Activated naive CD4-positive, alpha-beta T cell treated with anti-CD3 and anti-CD28 coated beads, Interleukin-2, amount 10 ng/mL, durations not matched to agents 5 hours and 36 hours (primary cell): ENCODE data around the gene PALD1. TPM values are rescaled to one million over a fixed set of nuclear protein-coding genes. Genes with fewer than 3 reads are reported as not detected.

Source experiments
- total RNA-seq, 2 experiments: library from RNA; stranded (reverse); gene quantifications; one replicate each; pipeline ENCODE4 v1.2.3, GENCODE V29; 2021

PALD1 gene
- under 1 TPM; 0.24 to 0.28 TPM for total RNA-seq

GRCh38 chr10:70478191-70479164, at the start of gene PALD1:
Gene PALD1, plus strand, starts transcription at chr10:70478767. Its CDS starts 47,185 bp downstream, at chr10:70525952.

DNA sequence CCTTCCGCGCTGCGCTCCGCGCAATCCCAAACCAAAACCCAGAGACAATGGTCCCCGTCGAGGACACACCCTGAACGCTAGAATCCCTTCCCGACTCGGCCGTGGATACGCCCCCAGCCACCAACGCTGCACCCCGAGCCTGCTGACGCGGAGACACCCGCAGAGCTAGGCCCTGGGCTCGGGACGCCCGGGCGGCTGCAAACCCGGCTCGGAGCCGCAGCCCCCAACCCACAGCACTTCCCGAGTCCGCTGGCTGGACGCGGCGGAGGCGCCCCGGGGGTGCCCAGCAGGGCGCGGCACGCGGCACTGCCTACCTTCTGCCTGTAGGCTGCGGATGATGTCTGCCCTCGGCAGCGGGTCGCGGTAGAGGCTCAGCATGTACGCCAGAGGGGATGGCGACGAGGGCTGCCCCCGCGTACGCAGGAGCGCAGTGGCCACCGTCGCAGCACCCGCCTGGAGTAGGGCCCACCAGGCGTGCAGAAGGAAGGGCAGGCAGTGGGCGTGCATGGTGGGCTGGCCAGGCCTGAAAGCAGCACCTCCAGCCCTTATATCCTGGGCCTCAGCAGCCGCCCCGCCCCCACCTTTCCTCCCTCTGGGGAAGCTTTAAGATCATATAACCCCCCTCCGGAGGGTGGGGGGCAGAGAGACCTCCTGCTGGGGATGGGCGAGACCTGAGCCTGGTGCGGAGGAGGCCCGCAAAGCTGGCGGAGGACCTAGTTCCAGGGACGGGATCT, 37.2 kb upstream of the PALD1 start, which contains the start of gene NODAL:
Gene NODAL, minus strand, starts transcription at position 521 of the 734 bp plus-strand sequence. Its CDS starts 14 bp downstream, at position 507.

DNA sequence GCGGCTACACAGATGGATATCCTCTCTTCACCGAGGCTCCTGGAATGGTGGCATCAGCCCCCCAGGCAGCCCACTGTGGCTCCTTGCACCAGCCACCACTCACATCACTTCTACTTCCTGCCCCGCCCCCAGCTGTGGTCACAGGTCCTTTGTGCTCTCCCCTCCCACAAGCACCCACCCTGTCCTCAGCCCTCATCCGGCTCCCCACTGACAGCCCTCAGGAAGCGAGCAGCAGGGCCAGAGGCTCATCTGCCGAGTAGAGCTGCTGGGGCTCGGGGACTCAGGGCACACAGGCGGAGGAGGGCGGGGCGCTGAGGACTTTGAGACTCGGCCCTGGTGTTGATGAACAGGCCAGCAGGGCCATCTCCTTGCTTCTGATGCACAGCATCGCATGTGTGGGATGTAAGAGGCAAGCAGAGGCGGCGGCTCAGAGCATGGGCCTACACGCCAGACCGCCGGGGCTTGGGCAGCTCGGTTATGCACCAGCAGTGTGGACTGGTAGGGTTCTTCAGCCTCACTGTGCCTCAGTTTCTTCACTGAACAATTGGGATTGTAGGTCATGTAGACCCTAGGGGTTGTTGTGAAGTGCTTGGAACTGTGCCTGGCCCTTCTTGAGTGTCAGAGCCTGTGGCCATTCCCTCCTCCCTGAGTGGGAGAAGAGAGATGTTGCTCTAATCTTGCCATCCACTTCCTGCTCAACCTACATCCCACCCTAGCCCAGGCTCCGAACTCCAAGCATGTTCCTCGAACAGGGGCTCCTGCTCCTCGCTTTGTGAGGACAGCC, 124.3 kb downstream of the PALD1 start, which contains the start of gene PRF1:
Gene PRF1, minus strand, starts transcription at position 77 of the 784 bp plus-strand sequence. CDS start 1,839 bp downstream, outside the sequence.

Other genes with a start within 250 kb of the PALD1 start
- gene PPA1, start 245.3 kb upstream of the PALD1 start, total RNA-seq: 100 to 1,000 TPM; 166 to 168 TPM
- not detected for gene NPFFR1, start 194.8 kb upstream of the PALD1 start, total RNA-seq
- 10 to 100 TPM; 10.3 to 11.0 TPM for gene LRRC20, start 96.1 kb upstream of the PALD1 start, total RNA-seq
- 10 to 100 TPM; 62.5 to 63.4 TPM for gene EIF4EBP2, start 74.6 kb upstream of the PALD1 start, total RNA-seq
- under 1 TPM; 0.15 to 0.26 TPM for gene NODAL, start 37.1 kb upstream of the PALD1 start, total RNA-seq
- gene PRF1, start 124.0 kb downstream of the PALD1 start, total RNA-seq: 10 to 100 TPM; 57.4 to 63.5 TPM
- gene ADAMTS14, start 193.7 kb downstream of the PALD1 start, total RNA-seq: not detected